Activated CD8-positive, alpha-beta memory T cell treated with anti-CD3 and anti-CD28 coated beads for 4 hours (primary cell): ENCODE results near the gene SEC11A.
"Not testable (repeated sequence)": the region's sequence is repeated elsewhere in the genome, so short reads cannot be mapped to it uniquely, and the experiment has no call there.

ENCODE experiments used
- DNase-seq, 2 donors: peaks; one replicate each; pipeline ENCODE4 v3.0.0-alpha.2; 2020; ENCODE audit warnings: low read depth in 2 of 2

SEC11A gene

DNA sequence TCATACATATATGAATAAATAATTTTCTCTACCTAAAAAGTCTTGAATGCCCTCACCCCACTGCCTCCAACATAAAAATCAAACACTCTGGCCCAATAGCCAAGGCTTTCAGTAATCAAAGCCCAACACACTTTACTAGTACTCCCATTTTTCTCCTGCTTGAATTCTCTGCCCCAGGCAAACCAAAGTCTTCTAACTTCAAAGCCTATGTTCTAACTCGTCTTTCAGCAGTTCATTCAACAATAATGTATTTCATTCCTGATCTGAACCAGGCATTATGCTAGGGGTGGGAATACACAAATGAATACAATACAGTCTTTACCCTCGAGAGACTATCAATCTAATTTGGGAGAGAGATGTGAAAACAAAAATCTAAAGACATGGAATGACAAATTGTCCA is 21.1 kb upstream of the SEC11A start:
- no peak for DNase-seq

DNA sequence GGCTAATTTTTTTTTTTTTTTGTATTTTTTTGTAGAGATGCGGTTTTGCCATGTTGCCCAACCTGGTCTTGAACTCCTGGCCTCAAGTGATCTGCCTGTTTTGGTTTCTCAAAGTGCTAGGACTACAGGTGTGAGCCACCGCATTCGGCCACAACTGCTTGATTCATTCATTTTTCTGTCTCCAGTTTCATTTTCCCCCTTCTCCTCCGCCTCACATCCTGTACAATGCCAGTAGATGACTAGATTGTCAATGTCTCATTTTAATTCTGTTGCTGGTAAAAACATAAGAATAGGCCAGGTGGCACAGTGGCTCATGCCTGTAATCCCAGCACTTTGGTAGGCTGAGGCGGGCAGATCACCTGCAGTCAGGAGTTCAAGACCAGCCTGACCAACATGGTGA is 20.4 kb upstream of the SEC11A start:
- peak in 1 of 2 donors; percentile 24 for DNase-seq

DNA sequence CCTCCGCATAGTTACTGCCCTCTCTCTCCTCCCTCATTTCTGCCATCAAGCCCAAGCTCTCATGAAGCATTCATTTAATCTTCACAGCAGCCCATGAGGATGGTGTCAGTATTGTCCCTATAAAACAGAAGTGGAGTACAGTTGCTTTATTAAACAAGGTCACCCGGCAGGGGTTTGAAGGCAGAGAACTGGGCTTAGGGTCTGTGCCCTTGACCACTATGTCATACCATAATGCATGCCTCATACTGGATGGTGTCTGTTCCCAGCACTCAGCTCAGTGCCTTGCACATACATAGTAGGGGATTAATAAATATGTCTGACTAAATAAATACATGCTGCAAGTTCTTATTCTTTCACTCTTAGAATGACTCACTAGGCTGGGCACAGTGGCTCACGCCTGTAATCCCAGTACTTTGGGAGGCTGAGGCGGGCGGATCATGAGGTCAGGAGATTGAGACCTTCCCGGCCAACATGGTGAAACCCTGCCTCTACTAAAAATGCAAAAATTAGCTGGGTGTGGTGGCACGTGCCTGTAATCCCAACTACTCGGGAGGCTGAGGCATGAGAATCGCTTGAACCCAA is 19.6 kb upstream of the SEC11A start:
- DNase-seq: not testable (repeated sequence)

DNA sequence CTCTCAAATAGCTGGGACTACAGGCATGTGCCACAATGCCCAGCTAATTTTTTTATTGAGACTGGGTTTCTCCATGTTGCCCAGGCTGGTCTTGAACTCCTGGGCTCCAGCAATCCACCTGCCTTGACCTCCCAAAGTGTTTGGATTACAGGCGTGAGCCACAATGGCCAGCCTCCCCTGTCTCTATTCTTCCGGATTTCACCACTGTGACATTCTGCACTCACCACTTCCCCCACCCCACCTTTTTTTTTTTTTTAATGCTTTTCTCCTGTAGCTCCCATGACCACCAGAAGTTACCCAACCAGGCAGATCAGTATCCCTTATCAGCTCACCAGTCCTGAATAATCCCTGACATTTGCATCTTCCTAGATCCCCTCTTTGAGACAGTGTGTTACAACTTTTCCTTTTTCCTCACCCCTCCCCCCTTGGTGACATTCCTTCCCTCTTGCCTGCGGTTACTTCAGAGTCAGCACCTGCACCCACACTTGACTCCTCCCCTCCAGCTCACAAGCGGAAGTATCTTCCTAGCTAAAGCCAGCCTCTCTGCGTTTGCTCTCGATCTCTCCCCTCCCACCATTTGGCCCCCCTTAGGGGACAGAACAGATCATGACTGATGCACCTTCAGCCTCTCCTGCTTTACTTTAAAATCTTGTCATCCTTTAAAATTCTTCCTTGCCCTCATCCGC is 19.0 kb upstream of the SEC11A start:
- DNase-seq: peak; percentile 54 to 56

DNA sequence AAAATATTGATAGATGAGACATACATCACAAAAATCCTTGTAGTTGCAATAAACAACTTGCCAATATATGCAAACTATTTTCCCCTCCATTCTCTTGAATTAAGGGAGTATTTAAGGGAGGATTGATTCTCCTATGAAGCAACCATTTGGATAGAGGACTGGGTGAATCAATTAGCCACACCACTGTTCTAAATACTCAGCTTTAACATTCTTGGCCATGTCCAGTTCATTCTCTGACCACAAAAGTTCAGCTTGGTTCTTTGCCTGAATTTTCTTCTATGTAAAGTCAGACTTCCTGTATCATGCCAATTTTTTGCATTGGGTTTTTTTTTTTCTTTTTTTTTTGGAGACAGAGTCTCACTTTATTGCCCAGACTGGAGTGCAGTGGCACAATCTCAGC is 15.8 kb upstream of the SEC11A start:
- no peak for DNase-seq

DNA sequence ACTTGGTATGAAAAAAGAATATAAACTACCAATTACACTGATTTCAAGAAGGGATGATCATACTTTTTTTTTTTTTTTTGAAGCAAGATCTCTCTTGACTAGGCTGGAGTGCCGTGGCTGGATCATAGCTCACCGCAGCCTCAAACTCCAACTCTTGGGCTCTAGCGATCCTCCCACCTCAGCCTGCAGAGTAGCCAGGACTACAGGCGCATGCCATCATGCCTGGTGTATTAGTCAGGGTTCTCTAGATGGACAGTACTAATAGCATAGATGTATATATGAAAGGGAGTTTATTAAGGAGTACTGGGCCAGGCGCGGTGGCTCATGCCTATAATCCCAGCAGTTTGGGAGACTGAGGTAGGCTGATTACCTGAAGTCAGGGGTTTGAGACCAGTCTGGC is 11.5 kb upstream of the SEC11A start:
- no peak for DNase-seq

DNA sequence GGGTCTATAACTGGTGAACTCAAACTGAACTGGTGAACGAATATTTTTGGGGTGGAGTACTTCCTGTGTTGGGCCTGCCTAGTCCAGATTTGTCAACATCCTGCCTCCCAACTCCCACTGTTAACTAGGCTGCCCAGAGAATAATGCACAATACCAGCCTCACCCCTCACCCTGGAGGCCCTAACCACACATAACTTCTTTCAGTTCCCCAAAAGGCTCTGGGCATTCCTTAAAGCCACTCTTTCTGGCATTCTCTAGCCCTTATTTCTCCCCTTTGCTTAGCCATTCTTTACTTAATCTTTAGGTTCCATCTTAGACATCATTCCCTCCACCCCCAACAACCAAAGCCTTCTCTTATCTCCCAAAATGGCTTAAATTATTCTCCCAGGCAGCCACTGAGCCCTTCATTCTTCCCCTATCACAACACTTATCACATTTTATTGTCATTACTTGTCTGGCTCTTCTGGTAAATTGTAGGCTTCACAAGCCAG is 9.1 kb upstream of the SEC11A start:
- no peak for DNase-seq

DNA sequence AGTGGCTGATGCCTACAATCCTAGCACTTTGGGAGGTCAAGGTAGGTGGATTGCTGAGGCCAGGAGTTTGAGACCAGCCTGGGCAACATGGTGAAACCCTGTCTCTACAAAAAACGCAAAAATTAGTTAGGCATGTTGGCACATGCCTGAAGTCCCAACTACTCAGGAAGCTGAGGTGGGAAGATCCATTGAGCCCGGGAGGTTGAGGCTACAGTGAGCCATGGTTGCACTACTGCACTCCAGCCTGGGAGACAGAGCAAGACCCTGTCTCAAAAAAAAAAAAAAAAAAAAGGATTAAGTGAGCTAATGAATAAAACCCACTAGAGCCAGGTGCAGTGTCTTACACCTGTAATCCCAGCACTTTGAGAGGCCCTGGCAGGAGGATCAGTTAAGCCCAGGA is 6.7 kb upstream of the SEC11A start:
- DNase-seq: no peak

DNA sequence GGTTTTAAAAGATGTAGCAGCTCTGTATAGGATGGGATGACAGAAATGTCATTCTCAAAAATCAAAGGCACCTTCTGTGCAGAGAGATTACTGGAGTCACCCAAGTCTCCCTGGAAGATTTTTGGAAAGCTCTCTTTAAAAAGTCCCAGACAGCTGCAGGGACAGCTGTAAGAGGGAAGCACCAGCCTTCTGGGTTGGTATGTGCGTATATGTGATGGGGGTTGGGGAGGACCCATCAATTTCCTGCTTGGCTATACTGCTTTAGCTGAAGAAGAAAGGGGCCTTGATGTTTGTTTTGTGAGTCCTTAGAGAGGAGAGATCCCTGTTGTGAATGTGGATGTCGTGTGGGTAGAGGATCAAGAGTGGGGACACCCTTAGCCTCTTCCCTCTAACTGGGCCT is 5.4 kb upstream of the SEC11A start:
- no peak for DNase-seq

DNA sequence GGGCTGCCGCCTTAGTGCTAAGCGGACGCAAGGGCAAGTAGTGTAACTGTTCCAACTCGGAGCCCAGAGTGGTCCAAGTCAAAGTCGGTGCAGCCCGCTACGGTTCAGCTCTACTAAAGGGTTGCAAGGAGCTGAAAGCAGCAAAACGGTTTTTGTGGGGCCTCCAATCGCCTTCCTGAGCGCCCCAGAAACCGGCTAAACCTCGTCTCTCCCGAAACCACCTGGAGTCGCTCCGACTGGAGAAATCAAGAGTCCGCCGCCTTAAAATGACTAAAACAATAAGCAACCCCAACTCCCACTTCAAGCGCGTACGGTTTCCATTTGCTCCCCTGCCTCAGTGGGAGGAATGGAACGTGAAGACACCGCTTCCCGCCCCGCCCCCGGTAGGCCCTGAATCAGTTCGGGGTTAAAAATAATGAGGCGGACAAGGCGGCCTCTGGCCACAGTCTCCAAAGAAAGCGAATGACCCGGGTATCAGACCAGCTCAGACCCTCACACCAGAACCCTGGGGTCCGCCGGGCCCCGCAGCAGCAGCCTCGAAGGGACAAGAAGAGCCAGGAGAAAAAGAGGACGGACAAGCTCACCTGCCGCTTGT is 401 bp downstream of the SEC11A start:
- no peak for DNase-seq

DNA sequence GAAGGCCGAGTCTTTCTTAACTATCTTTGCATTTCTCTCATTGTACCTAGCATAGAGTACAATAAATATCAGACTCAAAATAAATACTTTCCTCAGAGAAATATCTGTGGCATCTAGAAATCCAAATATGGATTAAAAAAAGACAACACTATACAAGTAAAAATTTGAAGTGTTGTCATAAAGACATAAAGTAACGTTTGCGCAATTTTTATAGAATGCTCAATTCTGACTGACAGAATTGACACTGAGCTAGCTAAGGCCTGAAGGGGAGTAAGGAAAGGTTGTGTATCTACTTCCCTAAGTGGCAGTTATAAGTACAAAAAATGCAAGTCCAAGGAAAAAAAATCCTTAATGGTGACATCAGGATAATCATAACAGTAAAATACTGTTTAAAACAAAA is 1.1 kb downstream of the SEC11A start:
- DNase-seq: no peak

DNA sequence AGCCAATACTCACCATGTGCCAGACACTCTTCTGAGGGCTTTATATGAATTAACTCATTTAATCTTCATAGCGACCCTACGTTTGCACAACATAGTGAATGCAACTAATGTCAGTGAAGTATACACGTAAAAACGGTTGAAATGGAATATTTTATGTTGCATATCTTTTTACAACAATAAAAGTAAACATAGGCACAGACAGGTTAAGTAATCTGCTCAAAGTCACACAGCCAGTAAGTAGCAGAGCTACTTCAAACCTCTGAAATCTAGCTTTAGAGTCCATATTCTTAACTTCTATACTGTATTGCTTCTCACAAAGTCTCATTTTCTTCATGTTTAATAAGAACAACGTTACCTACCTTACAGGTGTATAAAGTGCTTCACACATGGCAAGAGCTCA is 1.6 kb downstream of the SEC11A start:
- no peak for DNase-seq

DNA sequence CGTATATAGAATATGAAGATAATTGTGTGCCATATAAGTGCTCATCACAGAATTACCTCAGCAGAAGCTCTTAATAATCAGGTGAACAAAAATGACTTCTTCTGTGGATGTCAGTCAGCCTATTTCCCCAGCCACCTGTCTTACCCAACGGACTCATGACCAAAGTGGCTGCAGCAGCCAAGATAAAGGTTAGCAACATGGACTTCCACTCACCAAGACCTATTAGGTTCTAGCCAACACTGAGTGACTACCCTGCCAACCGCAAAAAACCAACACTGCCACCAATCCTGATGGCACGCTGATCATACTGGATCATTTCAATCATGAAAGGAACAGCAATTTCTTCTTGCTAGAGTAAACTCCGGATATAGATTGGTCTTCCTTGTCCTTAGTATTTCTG is 12.1 kb downstream of the SEC11A start:
- DNase-seq: no peak

DNA sequence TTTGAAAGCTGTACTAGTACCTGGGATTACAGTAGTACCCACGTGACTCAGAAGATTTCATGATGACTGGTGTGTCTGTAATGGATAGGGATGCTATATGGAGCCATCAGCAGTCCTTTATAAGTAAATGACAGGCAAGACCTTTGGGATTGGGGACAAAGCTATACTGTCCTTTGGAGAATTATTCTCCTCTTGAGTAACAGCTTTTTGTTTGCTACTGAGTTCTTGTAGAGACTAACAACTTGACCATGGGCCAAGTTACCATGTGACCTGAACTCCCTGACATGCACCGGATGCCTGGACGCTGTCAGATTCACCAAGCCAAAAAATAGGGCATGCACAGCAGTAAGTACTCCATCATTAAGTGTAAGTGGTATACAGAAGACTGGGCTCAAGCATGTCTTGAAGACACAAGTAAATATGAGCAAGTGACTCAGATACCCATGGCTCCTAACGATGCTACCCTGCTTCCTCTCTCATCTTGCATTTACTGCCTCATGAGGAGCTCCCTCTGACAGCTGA is 12.9 kb downstream of the SEC11A start:
- no peak for DNase-seq

DNA sequence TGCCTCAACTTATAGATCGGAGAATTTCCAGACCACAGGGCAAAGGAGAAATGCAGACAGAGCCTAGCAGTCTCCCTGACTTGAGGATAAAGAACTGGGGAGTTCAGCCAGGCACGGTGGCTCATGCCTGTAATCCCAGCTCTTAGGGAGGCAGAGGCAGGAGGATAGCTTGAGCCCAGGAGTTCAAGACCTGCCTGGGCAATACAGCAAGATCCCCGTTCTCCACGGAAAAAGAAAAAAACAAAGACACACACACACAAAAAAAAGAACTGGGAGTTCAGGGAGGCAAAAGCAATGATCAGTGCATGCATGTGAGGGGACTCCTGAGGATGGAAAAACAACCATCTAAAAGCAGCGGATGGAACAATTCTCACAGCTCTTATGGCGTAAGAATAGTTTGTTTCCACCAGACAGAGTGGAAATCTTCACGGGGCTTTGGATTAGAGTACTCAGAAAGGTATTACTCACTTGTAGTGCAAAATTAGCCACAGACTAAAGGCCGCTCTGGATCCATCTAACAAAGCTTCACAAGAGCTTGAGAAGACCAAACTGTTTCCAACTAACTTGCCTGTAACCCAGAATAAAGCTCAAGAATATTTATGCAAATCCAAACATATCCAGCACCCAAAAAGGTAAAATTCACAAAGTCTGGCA is 16.3 kb downstream of the SEC11A start:
- no peak for DNase-seq

DNA sequence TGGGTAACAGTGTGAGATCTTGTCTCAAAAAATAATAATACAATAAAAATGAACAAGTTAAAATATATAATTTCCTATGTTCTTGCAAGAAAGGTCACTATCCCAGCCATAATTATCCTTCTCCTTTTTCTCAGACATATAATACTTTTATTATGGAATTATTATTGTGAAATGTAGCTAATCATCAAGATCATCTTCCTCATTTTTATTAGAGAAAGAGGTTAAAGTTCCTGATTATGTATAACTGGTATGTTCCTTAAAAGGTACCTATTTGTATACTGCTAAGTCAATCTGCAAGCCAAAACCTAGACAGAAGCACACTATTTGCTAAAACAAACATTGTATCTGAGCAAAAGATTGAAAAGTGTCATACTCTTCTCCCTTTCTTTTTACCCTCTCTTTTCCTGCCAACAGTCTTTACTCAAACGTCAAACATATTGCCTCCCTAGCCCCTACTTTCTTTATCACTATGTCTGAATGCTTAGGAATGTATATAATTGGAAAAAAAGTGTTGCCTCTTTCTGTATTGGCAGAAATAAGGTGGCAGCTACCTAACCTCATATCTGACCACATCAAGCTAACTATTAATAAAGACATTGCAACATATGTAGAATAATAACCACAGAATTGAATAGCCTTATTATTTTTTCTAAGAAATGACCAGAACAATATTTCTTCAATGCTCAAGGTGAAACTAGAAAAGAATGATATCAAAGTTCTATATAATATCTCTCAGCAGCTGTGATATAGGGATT is 18.5 kb downstream of the SEC11A start:
- DNase-seq: no peak

DNA sequence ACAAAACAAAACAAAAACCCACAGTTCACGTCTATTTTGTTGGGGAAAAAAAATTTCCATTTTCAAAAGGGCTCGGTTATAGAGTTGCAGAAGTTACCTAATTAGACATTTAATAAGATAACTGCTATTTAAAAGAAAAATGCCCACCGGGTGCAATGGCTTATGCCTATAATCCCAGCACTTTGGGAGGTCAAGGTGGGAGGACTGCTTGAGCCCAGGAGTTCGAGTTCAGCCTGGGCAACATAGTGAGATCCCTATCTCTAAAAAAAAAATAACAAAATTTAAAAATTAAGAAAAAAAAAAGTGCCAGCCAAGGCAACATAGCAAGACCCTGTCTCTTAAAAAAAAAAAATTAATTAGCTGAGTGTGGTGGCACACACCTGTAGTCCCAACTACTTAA is 19.2 kb downstream of the SEC11A start:
- no peak for DNase-seq

DNA sequence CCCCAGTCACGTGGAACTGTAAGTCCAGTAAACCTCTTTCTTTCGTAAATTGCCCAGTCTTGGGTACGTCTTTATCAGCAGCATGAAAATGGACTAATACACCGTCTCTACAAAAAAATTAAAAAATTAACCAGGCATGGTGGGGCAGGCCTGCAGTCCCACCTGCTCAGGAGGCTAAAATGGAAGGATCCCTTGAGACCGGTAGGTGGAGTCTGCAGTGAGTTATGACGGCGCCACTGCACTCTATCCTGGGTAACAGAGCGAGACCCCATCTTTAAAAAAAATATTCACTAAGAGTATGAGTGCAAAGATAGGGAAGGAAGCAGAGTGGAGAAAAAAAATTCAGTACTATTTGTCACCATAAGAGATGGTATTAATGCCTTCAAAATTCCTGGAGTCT is 25.6 kb downstream of the SEC11A start:
- DNase-seq: no peak

DNA sequence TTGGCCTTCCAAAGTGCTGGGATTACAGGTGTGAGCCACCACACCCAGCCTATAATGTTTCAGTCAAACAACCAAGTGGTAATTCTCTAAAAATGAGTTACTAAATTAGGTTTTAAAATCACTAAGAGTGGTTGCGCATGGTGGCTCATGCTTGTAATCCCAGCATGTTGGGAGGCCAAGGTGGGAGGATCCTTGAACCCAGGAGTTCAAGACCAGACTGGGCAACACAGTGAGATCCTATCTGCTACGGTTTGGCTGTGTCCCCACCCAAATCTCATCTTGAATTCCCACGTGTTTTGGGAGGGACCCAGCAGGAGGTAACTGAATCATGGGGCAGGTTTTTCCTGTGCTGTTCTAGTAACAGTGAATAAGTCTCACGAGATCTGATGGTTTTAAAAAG is 26.1 kb downstream of the SEC11A start:
- DNase-seq: no peak

DNA sequence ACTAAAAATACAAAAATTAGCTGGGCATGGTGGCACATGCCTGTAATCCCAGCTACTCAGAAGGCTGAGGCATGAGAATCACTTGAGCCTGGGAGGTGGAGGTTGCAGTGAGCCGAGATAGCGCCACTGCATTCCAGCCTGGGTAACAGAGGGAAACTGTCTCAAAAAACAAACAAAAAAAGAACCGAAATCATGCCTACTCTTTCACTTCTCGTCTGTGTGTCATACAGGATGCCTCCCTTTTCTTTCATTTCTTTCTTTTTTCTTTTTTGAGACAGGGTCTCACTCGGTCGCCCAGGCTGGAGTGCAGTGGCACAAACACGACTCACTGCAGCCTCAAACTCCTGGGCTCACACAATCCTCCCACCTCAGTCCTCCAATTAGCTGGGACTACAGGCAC is 29.5 kb downstream of the SEC11A start:
- DNase-seq: not testable (repeated sequence)

DNA sequence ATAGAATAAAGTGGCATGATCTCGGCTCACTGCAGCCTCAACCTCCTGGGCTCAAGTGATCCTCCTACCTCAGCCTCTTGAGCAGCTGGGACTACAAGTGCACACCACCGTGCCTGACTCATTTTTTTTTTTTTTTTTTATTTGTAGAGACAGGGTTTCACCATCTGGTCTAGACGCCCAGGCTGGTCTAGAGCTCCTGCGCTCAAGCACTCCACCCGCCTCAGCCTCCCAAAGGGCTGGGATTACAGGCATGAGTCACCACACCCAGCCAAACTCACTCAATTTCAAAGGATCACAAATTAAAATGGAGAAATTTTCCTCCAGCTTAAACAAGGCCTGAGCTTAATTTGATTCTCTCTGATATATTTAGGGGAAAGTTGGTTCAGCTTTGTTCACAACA is 30.6 kb downstream of the SEC11A start:
- no peak for DNase-seq

DNA sequence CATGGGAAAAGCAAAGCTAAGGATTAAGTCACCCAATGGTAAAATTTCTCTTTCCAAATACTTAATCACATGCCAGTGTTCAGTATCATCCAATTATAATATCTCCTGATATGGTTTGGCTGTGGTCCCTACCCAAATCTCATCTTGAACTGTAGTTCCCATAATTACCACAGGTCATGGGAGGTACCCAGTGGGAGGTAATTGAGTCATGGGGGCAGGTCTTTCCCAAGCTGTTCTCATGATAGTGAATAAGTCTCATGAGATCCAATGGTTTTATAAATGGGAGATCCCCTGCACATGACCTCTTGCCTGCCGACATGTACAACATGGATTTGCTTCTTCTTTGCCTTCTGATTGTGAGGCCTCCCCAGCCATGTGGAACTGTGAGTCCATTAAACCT is 31.8 kb downstream of the SEC11A start:
- no peak for DNase-seq
